DOHH2 (cell line): ENCODE data around the gene SYNPO2.

Source experiments
- H3F3A ChIP-seq: fragments of 200-600 bp; sonication (generic), shearing (Covaris generic); 2 replicates; pipeline ENCODE4 v1.6.0; 2016; ENCODE audit warnings: antibody characterized with exemption, mild to moderate bottlenecking; ENCODE audit not compliant: control insufficient read depth, insufficient read depth
- H3K27ac ChIP-seq: fragments of 200-600 bp; sonication (generic); 2 replicates; pipeline ENCODE4 v1.5.1; 2014; ENCODE audit warnings: low read depth, mild to moderate bottlenecking, low read length, moderate library complexity
- H3K27me3 ChIP-seq: fragments of 200-600 bp; sonication (generic); 2 replicates; pipeline ENCODE4 v1.6.1; 2014; ENCODE audit warnings: mild to moderate bottlenecking, low read length, mixed read lengths; ENCODE audit not compliant: control insufficient read depth
- H3K36me3 ChIP-seq: fragments of 200-600 bp; sonication (generic); 2 replicates; pipeline ENCODE4 v1.6.1; 2014; ENCODE audit warnings: mild to moderate bottlenecking, low read length, moderate library complexity, mixed read lengths; ENCODE audit not compliant: control insufficient read depth
- H3K4me1 ChIP-seq: fragments of 200-600 bp; sonication (generic); 2 replicates; pipeline ENCODE4 v1.6.1; 2014; ENCODE audit warnings: mild to moderate bottlenecking, low read length, mixed read lengths; ENCODE audit not compliant: control insufficient read depth
- H3K4me2 ChIP-seq: fragments of 200-600 bp; sonication (generic); 2 replicates; pipeline ENCODE4 v1.6.0; 2014; ENCODE audit warnings: mild to moderate bottlenecking, low read length, moderate library complexity
- H3K4me3 ChIP-seq: fragments of 200-600 bp; sonication (generic); 2 replicates; pipeline ENCODE4 v1.5.1; 2014; ENCODE audit warnings: mild to moderate bottlenecking, low read length, mixed read lengths
- H3K79me2 ChIP-seq: fragments of 200-600 bp; sonication (generic); 2 replicates; pipeline ENCODE4 v1.6.1; 2014; ENCODE audit warnings: mild to moderate bottlenecking, low read length, mixed read lengths; ENCODE audit not compliant: control insufficient read depth
- H3K9me2 ChIP-seq: fragments of 200-600 bp; sonication (generic); replicated peaks from 2 replicates; pipeline ENCODE4 v1.6.1; 2014; ENCODE audit warnings: mild to moderate bottlenecking, low read length, mixed read lengths; ENCODE audit not compliant: control insufficient read depth
- H3K9me3 ChIP-seq: fragments of 200-600 bp; sonication (generic); 2 replicates; pipeline ENCODE4 v1.6.1; 2014; ENCODE audit warnings: antibody characterized with exemption, low read length, mixed read lengths; ENCODE audit not compliant: control insufficient read depth, insufficient read depth
- H4K20me1 ChIP-seq: fragments of 200-600 bp; sonication (generic); 2 replicates; pipeline ENCODE4 v1.6.0; 2014; ENCODE audit warnings: low read depth, mild to moderate bottlenecking, antibody characterized with exemption, low read length, moderate library complexity; ENCODE audit not compliant: control insufficient read depth, insufficient read depth
- CTCF ChIP-seq: fragments of 200-600 bp; sonication (generic); IDR thresholded peaks from one replicate; pipeline ENCODE4 v1.5.1; 2014; ENCODE audit warnings: antibody characterized with exemption, mild to moderate bottlenecking, low read depth, low read length; ENCODE audit not compliant: poor library complexity, severe bottlenecking
- EZH2phosphoT487 ChIP-seq: fragments of 200-600 bp; sonication (generic); IDR thresholded peaks from 2 replicates; pipeline ENCODE4 v1.6.1; 2017; ENCODE audit warnings: borderline replicate concordance, mild to moderate bottlenecking, antibody characterized with exemption, low read length, moderate library complexity, mixed read lengths

SYNPO2 gene

DNA sequence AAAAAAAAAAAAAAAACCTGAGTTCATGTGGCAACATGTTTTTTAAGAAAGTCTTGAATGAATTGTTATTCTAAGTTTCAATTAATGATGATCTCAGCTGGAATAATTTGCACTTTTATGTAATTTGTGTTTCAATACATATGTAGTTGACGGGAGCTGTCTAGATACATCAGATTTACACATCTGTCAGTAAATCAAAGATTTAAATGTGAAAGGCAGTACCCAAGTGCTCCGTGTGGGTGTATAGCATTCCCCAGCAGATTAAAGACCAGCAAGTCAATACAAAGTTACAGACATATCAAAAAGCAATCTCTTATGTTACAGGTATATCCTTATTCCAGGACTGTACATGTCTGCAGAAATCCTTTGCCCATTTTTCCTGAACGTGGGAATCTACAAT is 35.2 kb downstream of the SYNPO2 start:
- Histone ChIP-seq H3K79me2 (no peaks in the 10 kb centered on the region), H3K9me3 (no peaks in the 10 kb centered on the region), H3K9me2 (no peaks in the 10 kb centered on the region), H4K20me1 (no peaks in the 10 kb centered on the region), H3F3A (no peaks in the 10 kb centered on the region), H3K4me3 (no peak overlapping the region), H3K4me1 (0 out of 2 replicates have a peak, but pooled peaks cover 6% of the 10 kb centered on the region), H3K36me3 (no peaks in the 10 kb centered on the region), H3K27me3 (peaks cover 13% of the 10 kb centered on the region), H3K4me2 (no peak overlapping the region), H3K27ac (no peak overlapping the region)
- no peak for TF ChIP-seq EZH2phosphoT487
- no peak for TF ChIP-seq CTCF

GRCh38 chr4:118927974-118928373 is 39.3 kb downstream of the SYNPO2 start:
- H4K20me1 ChIP-seq = no peaks in the 10 kb centered on the region
- H3K79me2 ChIP-seq = no peaks in the 10 kb centered on the region
- H3K4me3 ChIP-seq = no peak overlapping the region
- H3K9me2 ChIP-seq = no peaks in the 10 kb centered on the region
- TF ChIP-seq EZH2phosphoT487 = no peak
- TF ChIP-seq CTCF = no peak
- H3K27me3 ChIP-seq = 0 out of 2 replicates have a peak, but pooled peaks cover 3% of the 10 kb centered on the region
- H3K36me3 ChIP-seq = no peaks in the 10 kb centered on the region
- H3K9me3 ChIP-seq = no peaks in the 10 kb centered on the region
- H3K27ac ChIP-seq = no peak overlapping the region
- H3K4me1 ChIP-seq = 0 out of 2 replicates have a peak, but pooled peaks cover 6% of the 10 kb centered on the region
- H3K4me2 ChIP-seq = no peak overlapping the region
- H3F3A ChIP-seq = no peaks in the 10 kb centered on the region

- H3K9me2 ChIP-seq = no peaks in the 10 kb centered on the region
- H3K79me2 ChIP-seq = no peaks in the 10 kb centered on the region
- H3K36me3 ChIP-seq = no peaks in the 10 kb centered on the region
- H3K27me3 ChIP-seq = peaks cover 2% of the 10 kb centered on the region; the same call in 1 of the 2 replicates
- H3K27ac ChIP-seq = no peak overlapping the region
- no peaks in the 10 kb centered on the region for H3K9me3 ChIP-seq
- H3K4me2 ChIP-seq = no peak overlapping the region
- 0 out of 2 replicates have a peak, but pooled peaks cover 6% of the 10 kb centered on the region for H3K4me1 ChIP-seq
- no peaks in the 10 kb centered on the region for H4K20me1 ChIP-seq
- no peaks in the 10 kb centered on the region for H3F3A ChIP-seq
- no peak for TF ChIP-seq CTCF
- no peak for TF ChIP-seq EZH2phosphoT487
- H3K4me3 ChIP-seq = no peak overlapping the region
Measured at GRCh38 chr4:118930255-118930654, 41.6 kb downstream of the SYNPO2 start.

DNA sequence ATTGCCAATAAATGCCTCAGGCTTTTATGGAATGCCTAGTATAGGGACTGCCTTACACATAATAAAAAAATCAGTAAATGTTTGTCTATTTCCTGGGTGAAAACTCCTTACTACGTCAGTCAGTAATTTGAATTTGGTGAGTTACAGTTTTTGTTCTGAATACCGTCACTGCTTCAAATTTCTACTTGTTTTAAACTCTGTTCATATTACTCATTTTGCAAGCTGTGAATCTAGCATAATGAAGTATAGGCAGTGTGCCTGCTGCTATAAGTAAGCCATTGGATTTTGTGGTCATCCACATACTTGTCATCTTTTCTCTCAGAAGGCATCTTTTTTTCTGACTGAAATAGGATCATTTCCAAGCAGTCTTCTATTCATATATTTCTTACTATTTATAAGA is 43.1 kb downstream of the SYNPO2 start:
- no peaks in the 10 kb centered on the region for H3K9me2 ChIP-seq
- H3K4me2 ChIP-seq = no peak overlapping the region
- H3K79me2 ChIP-seq = no peaks in the 10 kb centered on the region
- peaks cover 2% of the 10 kb centered on the region; the same call in 1 of the 2 replicates for H3K27me3 ChIP-seq
- TF ChIP-seq CTCF = no peak
- no peak for TF ChIP-seq EZH2phosphoT487
- no peaks in the 10 kb centered on the region for H3K9me3 ChIP-seq
- H3K4me1 ChIP-seq = no peaks in the 10 kb centered on the region
- H3K36me3 ChIP-seq = no peaks in the 10 kb centered on the region
- no peak overlapping the region for H3K4me3 ChIP-seq
- H3F3A ChIP-seq = no peaks in the 10 kb centered on the region
- H4K20me1 ChIP-seq = no peaks in the 10 kb centered on the region
- no peak overlapping the region for H3K27ac ChIP-seq
